BE2C (cell line): Measurements from ENCODE around the gene CASK.

ENCODE experiments used
- DNase-seq: peaks from one replicate; pipeline ENCODE4 v3.0.0-alpha.2; 2020
- H3K27me3 ChIP-seq: fragments of 250-450 bp; sonication (Bioruptor Pico); 2 replicates; pipeline ENCODE4 v1.5.1; 2020; ENCODE audit warnings: mild to moderate bottlenecking
- H3K36me3 ChIP-seq: fragments of 250-450 bp; sonication (Bioruptor Pico); 2 replicates; pipeline ENCODE4 v1.5.1; 2020; ENCODE audit warnings: mild to moderate bottlenecking
- H3K4me1 ChIP-seq: fragments of 250-450 bp; sonication (Bioruptor Pico); 2 replicates; pipeline ENCODE4 v1.5.1; 2020
- H3K4me3 ChIP-seq: 2 replicates; pipeline ENCODE4 v1.5.1; 2011; ENCODE audit warnings: low read depth, low read length
- H3K9me3 ChIP-seq: fragments of 250-450 bp; sonication (Bioruptor Pico); 2 replicates; pipeline ENCODE4 v1.5.1; 2020
- TF ChIP-seq, protein P1 (sequence below): IDR thresholded peaks from 2 replicates; pipeline ENCODE4 v1.5.1; 2012; ENCODE audit warnings: mild to moderate bottlenecking, low read depth, low read length

The CASK gene

DNA sequence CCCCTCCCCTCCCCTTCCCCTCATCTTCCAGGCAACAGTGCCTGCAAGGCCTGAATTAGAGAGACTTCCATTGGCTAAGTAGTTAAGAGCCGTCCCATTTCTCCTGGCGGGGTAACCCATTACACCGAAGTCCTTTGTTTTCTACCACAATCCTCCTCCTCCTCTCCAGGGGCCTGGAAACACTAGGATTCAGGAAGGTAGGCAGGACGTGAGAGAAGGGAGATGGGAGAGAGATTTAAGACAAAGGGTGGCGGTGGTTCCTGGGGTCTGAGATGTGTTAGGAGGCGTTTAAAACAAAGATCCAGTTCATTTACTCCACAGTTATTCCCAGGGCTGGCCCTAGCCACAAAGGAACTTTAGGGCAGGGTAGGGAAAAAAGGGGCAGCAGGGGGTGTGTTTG is 448.2 kb downstream of the CASK start:
- Histone ChIP-seq H3K4me1 (no peaks in the 10 kb centered on the region), H3K27me3 (no peaks in the 10 kb centered on the region), H3K9me3 (no peaks in the 10 kb centered on the region), H3K4me3 (no peak overlapping the region), H3K36me3 (no peaks in the 10 kb centered on the region)
- no peak for DNase-seq
- TF ChIP-seq, protein P1, sequence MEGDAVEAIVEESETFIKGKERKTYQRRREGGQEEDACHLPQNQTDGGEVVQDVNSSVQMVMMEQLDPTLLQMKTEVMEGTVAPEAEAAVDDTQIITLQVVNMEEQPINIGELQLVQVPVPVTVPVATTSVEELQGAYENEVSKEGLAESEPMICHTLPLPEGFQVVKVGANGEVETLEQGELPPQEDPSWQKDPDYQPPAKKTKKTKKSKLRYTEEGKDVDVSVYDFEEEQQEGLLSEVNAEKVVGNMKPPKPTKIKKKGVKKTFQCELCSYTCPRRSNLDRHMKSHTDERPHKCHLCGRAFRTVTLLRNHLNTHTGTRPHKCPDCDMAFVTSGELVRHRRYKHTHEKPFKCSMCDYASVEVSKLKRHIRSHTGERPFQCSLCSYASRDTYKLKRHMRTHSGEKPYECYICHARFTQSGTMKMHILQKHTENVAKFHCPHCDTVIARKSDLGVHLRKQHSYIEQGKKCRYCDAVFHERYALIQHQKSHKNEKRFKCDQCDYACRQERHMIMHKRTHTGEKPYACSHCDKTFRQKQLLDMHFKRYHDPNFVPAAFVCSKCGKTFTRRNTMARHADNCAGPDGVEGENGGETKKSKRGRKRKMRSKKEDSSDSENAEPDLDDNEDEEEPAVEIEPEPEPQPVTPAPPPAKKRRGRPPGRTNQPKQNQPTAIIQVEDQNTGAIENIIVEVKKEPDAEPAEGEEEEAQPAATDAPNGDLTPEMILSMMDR = no peak

DNA sequence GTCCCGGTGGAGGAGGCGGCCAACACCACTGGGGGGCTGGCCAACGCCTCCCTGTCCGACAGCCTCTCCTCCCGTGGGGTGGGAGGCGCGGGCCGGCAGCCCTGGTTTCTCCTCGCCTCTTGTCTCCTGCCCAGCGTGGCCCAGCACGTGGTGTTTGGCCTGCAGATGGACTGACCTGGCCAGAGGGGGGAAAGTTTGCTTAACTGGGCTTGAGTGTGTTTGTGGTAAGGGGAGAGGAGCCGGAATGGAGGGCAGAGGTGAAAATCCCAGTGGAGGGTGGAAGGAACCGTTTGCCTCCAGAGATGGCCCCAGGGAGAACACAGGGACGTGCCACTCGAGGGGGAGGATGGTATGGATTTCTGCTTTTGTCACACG is 448.6 kb downstream of the CASK start:
- TF ChIP-seq, protein P1 = no peak
- H3K4me3 ChIP-seq = no peak overlapping the region
- DNase-seq = no peak

DNA sequence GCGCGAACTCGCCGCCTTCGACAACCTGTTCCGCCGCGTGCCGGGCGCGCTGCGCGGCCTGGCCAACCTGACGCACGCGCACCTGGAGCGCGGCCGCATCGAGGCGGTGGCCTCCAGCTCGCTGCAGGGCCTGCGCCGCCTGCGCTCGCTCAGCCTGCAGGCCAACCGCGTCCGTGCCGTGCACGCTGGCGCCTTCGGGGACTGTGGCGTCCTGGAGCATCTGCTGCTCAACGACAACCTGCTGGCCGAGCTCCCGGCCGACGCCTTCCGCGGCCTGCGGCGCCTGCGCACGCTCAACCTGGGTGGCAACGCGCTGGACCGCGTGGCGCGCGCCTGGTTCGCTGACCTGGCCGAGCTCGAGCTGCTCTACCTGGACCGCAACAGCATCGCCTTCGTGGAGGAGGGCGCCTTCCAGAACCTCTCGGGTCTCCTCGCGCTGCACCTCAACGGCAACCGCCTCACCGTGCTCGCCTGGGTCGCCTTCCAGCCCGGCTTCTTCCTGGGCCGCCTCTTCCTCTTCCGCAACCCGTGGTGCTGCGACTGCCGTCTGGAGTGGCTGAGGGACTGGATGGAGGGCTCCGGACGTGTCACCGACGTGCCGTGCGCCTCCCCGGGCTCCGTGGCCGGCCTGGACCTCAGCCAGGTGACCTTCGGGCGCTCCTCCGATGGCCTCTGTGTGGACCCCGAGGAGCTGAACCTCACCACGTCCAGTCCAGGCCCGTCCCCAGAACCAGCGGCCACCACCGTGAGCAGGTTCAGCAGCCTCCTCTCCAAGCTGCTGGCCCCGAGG is 449.2 kb downstream of the CASK start:
- DNase-seq = no peak
- Histone ChIP-seq H3K9me3 (no peaks in the 10 kb centered on the region), H3K4me3 (no peak overlapping the region), H3K4me1 (no peaks in the 10 kb centered on the region), H3K27me3 (no peaks in the 10 kb centered on the region), H3K36me3 (no peaks in the 10 kb centered on the region)
- TF ChIP-seq, protein P1 = no peak

More for the DNA sequence above, 448.6 kb downstream of the CASK start:
- H3K36me3 ChIP-seq = no peaks in the 10 kb centered on the region
- H3K9me3 ChIP-seq = no peaks in the 10 kb centered on the region
- H3K27me3 ChIP-seq = no peaks in the 10 kb centered on the region
- H3K4me1 ChIP-seq = no peaks in the 10 kb centered on the region

DNA sequence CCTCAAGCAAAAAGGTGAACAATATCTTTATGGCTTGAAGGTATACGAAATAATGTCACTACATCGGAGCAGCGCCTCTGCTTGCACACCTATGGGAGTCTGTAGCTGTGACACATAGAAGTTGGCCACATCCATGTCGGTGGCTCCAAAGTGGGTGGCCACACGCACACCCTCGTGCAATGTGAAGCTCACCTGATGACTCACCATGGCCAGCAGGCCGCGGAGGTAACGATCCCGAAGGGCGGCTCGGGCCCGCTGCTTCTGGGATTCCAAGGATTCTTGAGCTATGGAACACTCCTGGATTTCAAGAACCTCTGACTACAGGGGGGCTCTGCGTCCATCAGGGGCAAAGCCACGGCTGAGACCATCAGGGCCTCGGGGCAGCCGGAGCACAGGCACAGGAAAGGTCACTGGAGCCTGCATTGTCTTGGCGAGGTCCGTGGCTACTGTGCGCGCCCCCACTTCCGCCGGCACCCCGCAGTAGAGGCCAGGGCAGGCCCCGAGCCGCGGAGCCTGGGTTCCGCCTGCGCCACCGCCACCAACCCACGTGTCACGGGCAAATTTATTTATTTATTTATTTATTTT is 451.0 kb downstream of the CASK start:
- Histone ChIP-seq H3K27me3 (no peaks in the 10 kb centered on the region), H3K36me3 (no peaks in the 10 kb centered on the region), H3K4me1 (no peaks in the 10 kb centered on the region), H3K9me3 (no peaks in the 10 kb centered on the region), H3K4me3 (no peak overlapping the region)
- no peak for DNase-seq
- TF ChIP-seq, protein P1 = no peak

DNA sequence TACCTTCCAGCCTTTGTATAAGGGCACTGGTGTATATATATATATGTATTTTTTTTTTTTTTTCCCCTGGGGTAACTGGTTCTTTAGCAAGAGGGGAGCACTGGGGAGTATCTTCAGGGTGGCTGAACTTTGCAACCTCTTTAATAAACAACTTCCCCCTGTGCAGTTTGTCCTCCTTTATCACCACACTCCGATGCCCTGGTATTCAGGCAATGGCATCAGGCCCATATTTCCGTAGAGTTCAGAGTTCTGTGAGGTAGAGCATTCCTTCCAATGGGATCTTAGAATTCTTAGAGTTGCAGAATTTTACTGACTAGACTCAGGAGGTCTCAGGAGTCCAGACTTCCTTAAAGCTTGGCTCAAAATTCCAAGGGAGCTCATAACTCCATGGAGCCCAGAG is 451.6 kb downstream of the CASK start:
- TF ChIP-seq, protein P1 = no peak
- Histone ChIP-seq H3K4me3 (no peak overlapping the region), H3K27me3 (no peaks in the 10 kb centered on the region), H3K36me3 (no peaks in the 10 kb centered on the region), H3K9me3 (no peaks in the 10 kb centered on the region), H3K4me1 (no peaks in the 10 kb centered on the region)
- DNase-seq = no peak

DNA sequence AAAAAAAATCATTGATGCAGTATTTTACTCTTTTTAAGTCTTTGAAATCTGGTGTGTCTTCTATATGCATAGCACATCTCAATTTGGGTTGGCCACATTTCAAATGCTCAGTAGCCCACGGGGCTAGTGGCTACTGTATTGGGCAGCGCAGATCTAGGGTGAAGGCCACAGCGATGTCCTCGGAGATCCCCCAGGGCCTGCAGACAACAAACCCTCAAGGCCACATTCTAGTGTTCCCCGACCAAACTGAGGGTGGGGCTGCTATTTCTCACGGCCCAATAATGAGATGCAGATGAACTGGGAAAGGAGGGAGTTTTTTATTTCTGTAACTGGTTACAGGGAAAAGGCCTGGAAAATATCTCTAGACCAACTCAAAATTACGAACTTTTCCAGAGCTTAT is 452.6 kb downstream of the CASK start:
- TF ChIP-seq, protein P1 = no peak
- H3K27me3 ChIP-seq = no peaks in the 10 kb centered on the region
- no peak overlapping the region for H3K4me3 ChIP-seq
- no peak for DNase-seq
- H3K9me3 ChIP-seq = no peaks in the 10 kb centered on the region
- no peaks in the 10 kb centered on the region for H3K4me1 ChIP-seq
- H3K36me3 ChIP-seq = no peaks in the 10 kb centered on the region
